Breast epithelium (tissue), 4 donors: ENCODE measurements around the gene CDH26. TPM values are rescaled to one million over a fixed set of nuclear protein-coding genes. Genes with fewer than 3 reads are reported as not detected.

Source experiments
- DNase-seq, 2 donors: peaks; one replicate each; pipeline ENCODE4 v3.0.0-alpha.2; 2019; ENCODE audit warnings: low spot score in 2 of 2
- H3K27ac ChIP-seq, 2 donors: fragments of 200-600 bp; sonication (generic) in 1 of 2; one replicate each; pipeline ENCODE4 v1.5.1; 2016 to 2019; ENCODE audit warnings: mild to moderate bottlenecking in 1 of 2
- H3K27me3 ChIP-seq, 2 donors: fragments of 200-600 bp; sonication (generic) in 1 of 2; one replicate each; pipeline versions ENCODE4 v1.5.1 to v1.6.0; 2017 to 2019; ENCODE audit warnings: control low read depth in 1 of 2, mild to moderate bottlenecking in 1 of 2
- H3K36me3 ChIP-seq: fragments of 200-600 bp; one replicate; pipeline ENCODE4 v1.5.1; 2019
- H3K4me1 ChIP-seq, 2 donors: fragments of 200-600 bp; sonication (generic); one replicate each; pipeline ENCODE4 v1.5.1; 2016 to 2019; ENCODE audit warnings: control low read depth in 1 of 2
- H3K4me3 ChIP-seq, 3 donors: fragments of 200-600 bp; sonication (generic); 1 replicate in 2 of 3; 2 replicates in 1 of 3; pipeline ENCODE4 v1.5.1; 2016 to 2019; ENCODE audit warnings: mild to moderate bottlenecking in 3 of 3, moderate library complexity in 2 of 3
- H3K9me3 ChIP-seq, 2 donors: fragments of 200-600 bp; sonication (generic) in 1 of 2; one replicate each; pipeline ENCODE4 v1.5.1; 2016 to 2019; ENCODE audit warnings: control low read depth in 1 of 2
- POLR2A ChIP-seq: fragments of 450-650 bp; IDR thresholded peaks from one replicate; pipeline ENCODE4 v1.6.1; 2016; ENCODE audit warnings: antibody characterized with exemption, mild to moderate bottlenecking, moderate library complexity
- POLR2AphosphoS5 ChIP-seq, 3 donors: sonication (generic); formaldehyde crosslinking; IDR thresholded peaks; one replicate each; pipeline ENCODE4 v1.6.1; 2017; ENCODE audit warnings: antibody characterized with exemption in 3 of 3
- intact Hi-C: fragments of 100-400 bp; cut with DNase I; formaldehyde crosslinking; loops from one replicate; pipeline ENCODE4 v1.15.1; 2023; ENCODE audit warnings: low total_unique reads
- total RNA-seq, 3 donors: library from RNA; depleted of rRNA; stranded (reverse); fragments of >200 nt; gene quantifications; one replicate each; pipeline ENCODE4 v1.1.0, GENCODE V29; 2016
- TF ChIP-seq, protein P1 (sequence below), 3 donors: fragments of 450-650 bp; IDR thresholded peaks; one replicate each; pipeline ENCODE4 v1.5.1; 2016 to 2017; ENCODE audit warnings: antibody characterized with exemption in 3 of 3, mild to moderate bottlenecking in 3 of 3, moderate library complexity in 3 of 3

CDH26 gene
- total RNA-seq, 3 donors from 2014 or later: 1.6 to 3.1 (median 2.1) TPM

- H3K27me3 ChIP-seq: no peaks in the 10 kb centered on the region
- no peak overlapping the region for H3K4me3 ChIP-seq
- no peak for DNase-seq
- TF ChIP-seq, protein P1, sequence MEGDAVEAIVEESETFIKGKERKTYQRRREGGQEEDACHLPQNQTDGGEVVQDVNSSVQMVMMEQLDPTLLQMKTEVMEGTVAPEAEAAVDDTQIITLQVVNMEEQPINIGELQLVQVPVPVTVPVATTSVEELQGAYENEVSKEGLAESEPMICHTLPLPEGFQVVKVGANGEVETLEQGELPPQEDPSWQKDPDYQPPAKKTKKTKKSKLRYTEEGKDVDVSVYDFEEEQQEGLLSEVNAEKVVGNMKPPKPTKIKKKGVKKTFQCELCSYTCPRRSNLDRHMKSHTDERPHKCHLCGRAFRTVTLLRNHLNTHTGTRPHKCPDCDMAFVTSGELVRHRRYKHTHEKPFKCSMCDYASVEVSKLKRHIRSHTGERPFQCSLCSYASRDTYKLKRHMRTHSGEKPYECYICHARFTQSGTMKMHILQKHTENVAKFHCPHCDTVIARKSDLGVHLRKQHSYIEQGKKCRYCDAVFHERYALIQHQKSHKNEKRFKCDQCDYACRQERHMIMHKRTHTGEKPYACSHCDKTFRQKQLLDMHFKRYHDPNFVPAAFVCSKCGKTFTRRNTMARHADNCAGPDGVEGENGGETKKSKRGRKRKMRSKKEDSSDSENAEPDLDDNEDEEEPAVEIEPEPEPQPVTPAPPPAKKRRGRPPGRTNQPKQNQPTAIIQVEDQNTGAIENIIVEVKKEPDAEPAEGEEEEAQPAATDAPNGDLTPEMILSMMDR (IDR thresholded peaks at IDR 0.05): no peak
- TF ChIP-seq POLR2AphosphoS5 (IDR thresholded peaks at IDR 0.05): no peak
- TF ChIP-seq POLR2A: no peak
- intact Hi-C loops: no loop called here
- no peak overlapping the region for H3K27ac ChIP-seq
- H3K36me3 ChIP-seq: no peaks in the 10 kb centered on the region
- H3K4me1 ChIP-seq: no peaks in the 10 kb centered on the region
- no peaks in the 10 kb centered on the region for H3K9me3 ChIP-seq
These were observed 24.9 kb downstream of the CDH26 start for GRCh38 chr20:59983076-59983475.

- H3K9me3 ChIP-seq: no peaks in the 10 kb centered on the region
- no peak overlapping the region for H3K27ac ChIP-seq
- H3K36me3 ChIP-seq: no peaks in the 10 kb centered on the region
- H3K4me3 ChIP-seq: no peak overlapping the region
- intact Hi-C loops: no loop called here
- H3K27me3 ChIP-seq: no peaks in the 10 kb centered on the region
- no peaks in the 10 kb centered on the region for H3K4me1 ChIP-seq
- no peak for DNase-seq
- TF ChIP-seq, protein P1 (IDR thresholded peaks at IDR 0.05): no peak
- no peak for TF ChIP-seq POLR2A
- no peak for TF ChIP-seq POLR2AphosphoS5 (IDR thresholded peaks at IDR 0.05)
These were observed 26.3 kb downstream of the CDH26 start for GRCh38 chr20:59984541-59984940.

GRCh38 chr20:59985164-59985563 is 26.9 kb downstream of the CDH26 start:
- intact Hi-C loops: no loop called here
- Histone ChIP-seq H3K36me3 (no peaks in the 10 kb centered on the region), H3K4me1 (no peaks in the 10 kb centered on the region), H3K27me3 (no peaks in the 10 kb centered on the region), H3K9me3 (no peaks in the 10 kb centered on the region), H3K4me3 (no peak overlapping the region), H3K27ac (no peak overlapping the region)
- no peak for DNase-seq
- TF ChIP-seq, protein P1 (IDR thresholded peaks at IDR 0.05): no peak
- TF ChIP-seq POLR2A (no peak), POLR2AphosphoS5 (IDR thresholded peaks at IDR 0.05) (no peak)

- TF ChIP-seq POLR2A: no peak
- Histone ChIP-seq H3K4me1 (no peaks in the 10 kb centered on the region), H3K9me3 (no peaks in the 10 kb centered on the region), H3K4me3 (no peak overlapping the region), H3K27ac (no peak overlapping the region), H3K27me3 (no peaks in the 10 kb centered on the region), H3K36me3 (no peaks in the 10 kb centered on the region)
- no peak for DNase-seq
- intact Hi-C loops: no loop called here
These were observed 27.6 kb downstream of the CDH26 start for GRCh38 chr20:59985864-59986263.

DNA sequence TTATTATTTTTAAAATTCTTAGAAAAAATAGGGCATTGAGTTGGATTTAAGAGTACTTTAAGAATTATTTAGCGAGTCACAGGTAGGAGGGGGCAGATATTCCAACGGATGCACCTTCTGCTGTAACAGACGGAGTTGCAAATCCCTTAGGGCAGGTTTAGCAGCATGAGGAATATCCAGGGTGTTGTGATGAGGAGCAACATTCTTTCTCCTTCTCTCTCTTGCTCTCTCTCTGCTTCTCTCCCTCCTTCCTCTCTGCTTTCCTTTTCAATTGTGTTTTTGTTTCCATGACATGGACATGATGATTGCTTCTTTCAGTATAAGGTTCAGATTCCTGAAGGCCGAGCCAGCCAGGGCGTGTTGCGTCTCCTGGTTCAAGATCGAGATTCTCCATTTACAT is 28.9 kb downstream of the CDH26 start:
- DNase-seq: no peak
- no peak overlapping the region for H3K27ac ChIP-seq
- H3K36me3 ChIP-seq: no peaks in the 10 kb centered on the region
- intact Hi-C loops: no loop called here
- H3K9me3 ChIP-seq: no peaks in the 10 kb centered on the region
- H3K4me3 ChIP-seq: no peak overlapping the region
- TF ChIP-seq, protein P1 (IDR thresholded peaks at IDR 0.05): no peak
- no peak for TF ChIP-seq POLR2A
- H3K27me3 ChIP-seq: no peaks in the 10 kb centered on the region
- no peaks in the 10 kb centered on the region for H3K4me1 ChIP-seq

DNA sequence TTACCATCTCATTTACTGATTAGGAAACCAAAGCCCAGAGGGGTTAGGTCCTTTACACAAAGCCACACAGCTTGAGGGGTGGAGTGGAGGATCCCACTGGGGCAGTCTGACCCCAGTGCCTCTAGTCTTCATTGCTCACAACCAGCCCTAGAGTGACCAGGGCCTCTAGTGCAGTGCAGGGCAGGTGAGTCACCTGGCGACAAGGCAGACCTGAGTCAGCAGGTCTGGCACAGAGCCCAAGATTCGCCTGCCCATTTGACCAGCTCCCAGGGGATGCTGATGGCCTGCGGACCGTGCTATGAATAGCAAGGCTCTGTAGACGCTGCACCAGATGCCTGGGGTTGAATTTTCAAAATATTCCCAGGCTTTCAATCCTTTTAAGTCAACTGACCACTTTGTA is 29.9 kb downstream of the CDH26 start:
- no peaks in the 10 kb centered on the region for H3K27me3 ChIP-seq

More for the DNA sequence above, 29.9 kb downstream of the CDH26 start:
- Histone ChIP-seq H3K27ac (no peak overlapping the region), H3K4me3 (no peak overlapping the region), H3K36me3 (no peaks in the 10 kb centered on the region), H3K4me1 (no peaks in the 10 kb centered on the region), H3K9me3 (no peaks in the 10 kb centered on the region)
- peak; percentile 35 to 76 for DNase-seq
- intact Hi-C loops: no loop called here
- TF ChIP-seq POLR2A (no peak), POLR2AphosphoS5 (IDR thresholded peaks at IDR 0.05) (no peak)
- TF ChIP-seq, protein P1 (IDR thresholded peaks at IDR 0.05): no peak
